Measurements from ENCODE around the gene GAA. TPM values are rescaled to one million over a fixed set of nuclear protein-coding genes. Genes with fewer than 3 reads are reported as not detected.

GAA gene
- 30.4 TPM for total RNA-seq
- polyA plus RNA-seq: 56.4 TPM
- long read RNA-seq, donor 1: 0 reads
- long read RNA-seq, donor 2: 0 reads
- long read RNA-seq, donor 3, partial matches to known transcripts: 10 of 14 reads
- long read RNA-seq, donor 3, other reads (novel, unspliced or antisense): 0 of 14 reads
- long read RNA-seq, donor 4, partial matches to known transcripts: 5 of 9 reads
- long read RNA-seq, donor 4, other reads (novel, unspliced or antisense): 0 of 9 reads
- long read RNA-seq, donor 5, partial matches to known transcripts: 16 of 22 reads
- long read RNA-seq, donor 5, other reads (novel, unspliced or antisense): 0 of 22 reads
- long read RNA-seq, donor 6, partial matches to known transcripts: 11 of 17 reads
- long read RNA-seq, donor 6, other reads (novel, unspliced or antisense): 0 of 17 reads
- long read RNA-seq, donor 7, partial matches to known transcripts: 0 of 1 reads
- long read RNA-seq, donor 7, other reads (novel, unspliced or antisense): 0 of 1 reads
- long read RNA-seq, donor 8, partial matches to known transcripts: 7 of 9 reads
- long read RNA-seq, donor 8, other reads (novel, unspliced or antisense): 0 of 9 reads
- long read RNA-seq, donor 9, partial matches to known transcripts: 0 of 2 reads
- long read RNA-seq, donor 9, other reads (novel, unspliced or antisense): 0 of 2 reads
- long read RNA-seq, donor 10, partial matches to known transcripts: 11 of 16 reads
- long read RNA-seq, donor 10, other reads (novel, unspliced or antisense): 0 of 16 reads

GRCh38 chr17:80101011-80101945, at the start of gene GAA:
Gene GAA (plus strand): TSS chr17:80101581. CDS start chr17:80104587, 3,006 bp downstream.
- H3K36me3 ChIP-seq (ENCODE audit: control insufficient read depth in 2 of 2, insufficient read depth in 2 of 2, low read length in 1 of 2): no peaks in the 10 kb centered on the region
- DNase-seq (ENCODE audit: low read depth in 6 of 9, low spot score in 9 of 9): peak; percentile 62 to 96 (median 84)
- under 1% methylated on average over 114 of the region's 114 CpGs for WGBS

GRCh38 chr17:80051681-80052080, 49.7 kb upstream of the GAA start:
- no peak for DNase-seq (ENCODE audit: low read depth in 6 of 9, low spot score in 9 of 9)
- Histone ChIP-seq H3K36me3 (ENCODE audit: control insufficient read depth in 2 of 2, insufficient read depth in 2 of 2, low read length in 1 of 2) (no peaks in the 10 kb centered on the region), H3K27ac (ENCODE audit: low read depth in 1 of 2, low read length in 1 of 2) (no peak overlapping the region), H3K4me1 (ENCODE audit: control insufficient read depth in 2 of 2, insufficient read depth in 2 of 2, low read length in 2 of 2) (no peaks in the 10 kb centered on the region), H3K9me3 (ENCODE audit: control insufficient read depth in 2 of 2, insufficient read depth in 1 of 2, low read length in 1 of 2) (no peaks in the 10 kb centered on the region), H3K27me3 (ENCODE audit: control insufficient read depth in 2 of 2, insufficient read depth in 1 of 2, low read length in 1 of 2) (no peaks in the 10 kb centered on the region), H3K4me3 (ENCODE audit: low read length in 2 of 2) (no peak overlapping the region)
- 97% methylated on average over 11 of the region's 11 CpGs for WGBS

More at GRCh38 chr17:80101011-80101945, at the start of gene GAA:
- Histone ChIP-seq H3K27me3 (ENCODE audit: control insufficient read depth in 2 of 2, insufficient read depth in 1 of 2, low read length in 1 of 2) (peaks cover 0 to 6% of the 10 kb centered on the region in 2 donors), H3K4me1 (ENCODE audit: control insufficient read depth in 2 of 2, insufficient read depth in 2 of 2, low read length in 2 of 2) (peaks cover 6 to 48% of the 10 kb centered on the region in 2 donors), H3K4me3 (ENCODE audit: low read length in 2 of 2) (peak within 1 kb of the TSS; percentile 78 to 79), H3K27ac (ENCODE audit: low read depth in 1 of 2, low read length in 1 of 2) (peak within 1 kb of the TSS; percentile 46 to 74), H3K9me3 (ENCODE audit: control insufficient read depth in 2 of 2, insufficient read depth in 1 of 2, low read length in 1 of 2) (peaks cover 0 to 6% of the 10 kb centered on the region in 2 donors)

DNA sequence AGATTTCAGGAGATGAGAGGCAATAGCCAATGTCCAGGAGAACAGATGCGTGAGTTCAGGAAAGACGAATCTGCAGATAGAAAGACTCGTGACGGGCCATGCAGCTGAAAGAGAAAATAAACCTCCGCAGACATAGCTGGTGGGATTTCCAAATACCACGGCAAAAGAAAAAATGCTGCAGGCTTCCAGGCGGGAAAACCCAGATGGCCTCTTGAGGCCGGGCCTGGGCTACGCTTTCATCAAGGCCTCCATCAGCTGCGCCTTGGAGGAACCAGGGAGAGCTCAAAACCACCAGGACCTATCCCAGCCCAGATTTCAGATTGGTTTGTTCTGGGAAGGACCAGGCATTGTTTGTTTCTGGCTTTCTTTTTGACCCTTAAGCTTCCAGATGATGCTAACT, 48.3 kb upstream of the GAA start:
- no peak for DNase-seq (ENCODE audit: low read depth in 6 of 9, low spot score in 9 of 9)
- H3K4me3 ChIP-seq (ENCODE audit: low read length in 2 of 2): no peak overlapping the region
- no peaks in the 10 kb centered on the region for H3K4me1 ChIP-seq (ENCODE audit: control insufficient read depth in 2 of 2, insufficient read depth in 2 of 2, low read length in 2 of 2)
- 92% methylated on average over 10 of the region's 10 CpGs for WGBS
- H3K27ac ChIP-seq (ENCODE audit: low read depth in 1 of 2, low read length in 1 of 2): no peak overlapping the region
- H3K36me3 ChIP-seq (ENCODE audit: control insufficient read depth in 2 of 2, insufficient read depth in 2 of 2, low read length in 1 of 2): no peaks in the 10 kb centered on the region
- H3K27me3 ChIP-seq (ENCODE audit: control insufficient read depth in 2 of 2, insufficient read depth in 1 of 2, low read length in 1 of 2): no peaks in the 10 kb centered on the region
- H3K9me3 ChIP-seq (ENCODE audit: control insufficient read depth in 2 of 2, insufficient read depth in 1 of 2, low read length in 1 of 2): no peaks in the 10 kb centered on the region

GRCh38 chr17:80055597-80055996, 45.8 kb upstream of the GAA start:
- WGBS: 95% methylated on average over 9 of the region's 9 CpGs
- no peak for DNase-seq (ENCODE audit: low read depth in 6 of 9, low spot score in 9 of 9)

DNA sequence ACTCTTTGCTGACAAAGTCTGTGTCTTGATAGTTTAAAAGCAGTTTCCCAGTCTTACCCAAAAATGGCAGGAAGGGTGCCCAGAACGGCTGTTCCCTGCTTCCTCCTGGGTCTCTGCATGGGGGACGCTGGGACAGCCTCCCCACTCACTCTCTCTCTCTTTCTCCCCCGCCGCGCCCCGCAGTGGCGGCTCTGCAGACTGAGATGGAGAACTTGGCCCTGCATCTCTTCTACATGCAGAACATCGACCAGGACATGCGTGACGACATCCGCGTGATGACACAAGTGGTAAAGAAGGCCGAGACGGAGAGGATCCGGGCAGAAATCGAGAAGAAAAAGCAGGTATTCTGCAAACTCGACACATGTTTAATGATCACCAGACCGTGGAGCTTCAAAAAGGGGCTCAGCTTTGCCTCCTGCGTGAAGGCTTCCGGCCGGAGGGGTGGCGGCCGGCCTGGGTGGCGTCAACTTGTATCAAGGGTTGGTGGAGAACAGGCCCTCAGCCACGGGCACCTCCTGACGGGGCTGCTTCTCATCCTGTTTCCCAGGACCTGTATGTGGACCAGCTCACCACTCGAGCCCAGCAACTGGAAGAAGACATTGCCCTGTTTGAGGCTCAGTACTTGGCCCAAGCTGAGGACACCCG, 42.9 kb upstream of the GAA start:
- no peaks in the 10 kb centered on the region for H3K4me1 ChIP-seq (ENCODE audit: control insufficient read depth in 2 of 2, insufficient read depth in 2 of 2, low read length in 2 of 2)
- 96% methylated on average over 28 of the region's 28 CpGs for WGBS
- DNase-seq (ENCODE audit: low read depth in 6 of 9, low spot score in 9 of 9): no peak
- no peak overlapping the region for H3K27ac ChIP-seq (ENCODE audit: low read depth in 1 of 2, low read length in 1 of 2)
- no peak overlapping the region for H3K4me3 ChIP-seq (ENCODE audit: low read length in 2 of 2)
- no peaks in the 10 kb centered on the region for H3K9me3 ChIP-seq (ENCODE audit: control insufficient read depth in 2 of 2, insufficient read depth in 1 of 2, low read length in 1 of 2)
- no peaks in the 10 kb centered on the region for H3K36me3 ChIP-seq (ENCODE audit: control insufficient read depth in 2 of 2, insufficient read depth in 2 of 2, low read length in 1 of 2)
- H3K27me3 ChIP-seq (ENCODE audit: control insufficient read depth in 2 of 2, insufficient read depth in 1 of 2, low read length in 1 of 2): no peaks in the 10 kb centered on the region

More at GRCh38 chr17:80055597-80055996, 45.8 kb upstream of the GAA start:
- Histone ChIP-seq H3K36me3 (ENCODE audit: control insufficient read depth in 2 of 2, insufficient read depth in 2 of 2, low read length in 1 of 2) (no peaks in the 10 kb centered on the region), H3K4me1 (ENCODE audit: control insufficient read depth in 2 of 2, insufficient read depth in 2 of 2, low read length in 2 of 2) (no peaks in the 10 kb centered on the region), H3K4me3 (ENCODE audit: low read length in 2 of 2) (no peak overlapping the region), H3K9me3 (ENCODE audit: control insufficient read depth in 2 of 2, insufficient read depth in 1 of 2, low read length in 1 of 2) (no peaks in the 10 kb centered on the region), H3K27me3 (ENCODE audit: control insufficient read depth in 2 of 2, insufficient read depth in 1 of 2, low read length in 1 of 2) (no peaks in the 10 kb centered on the region), H3K27ac (ENCODE audit: low read depth in 1 of 2, low read length in 1 of 2) (no peak overlapping the region)

- Histone ChIP-seq H3K36me3 (ENCODE audit: control insufficient read depth in 2 of 2, insufficient read depth in 2 of 2, low read length in 1 of 2) (no peaks in the 10 kb centered on the region), H3K4me3 (ENCODE audit: low read length in 2 of 2) (no peak overlapping the region), H3K27me3 (ENCODE audit: control insufficient read depth in 2 of 2, insufficient read depth in 1 of 2, low read length in 1 of 2) (peaks cover 0 to 2% of the 10 kb centered on the region in 2 donors), H3K27ac (ENCODE audit: low read depth in 1 of 2, low read length in 1 of 2) (no peak overlapping the region), H3K4me1 (ENCODE audit: control insufficient read depth in 2 of 2, insufficient read depth in 2 of 2, low read length in 2 of 2) (no peaks in the 10 kb centered on the region), H3K9me3 (ENCODE audit: control insufficient read depth in 2 of 2, insufficient read depth in 1 of 2, low read length in 1 of 2) (no peaks in the 10 kb centered on the region)
- 92% methylated on average over 4 of the region's 4 CpGs for WGBS
- no peak for DNase-seq (ENCODE audit: low read depth in 6 of 9, low spot score in 9 of 9)
Measured at GRCh38 chr17:80060644-80061043, 40.7 kb upstream of the GAA start.

- no peaks in the 10 kb centered on the region for H3K4me1 ChIP-seq (ENCODE audit: control insufficient read depth in 2 of 2, insufficient read depth in 2 of 2, low read length in 2 of 2)
- no peak overlapping the region for H3K27ac ChIP-seq (ENCODE audit: low read depth in 1 of 2, low read length in 1 of 2)
- 92% methylated on average over 12 of the region's 12 CpGs for WGBS
- H3K36me3 ChIP-seq (ENCODE audit: control insufficient read depth in 2 of 2, insufficient read depth in 2 of 2, low read length in 1 of 2): no peaks in the 10 kb centered on the region
- H3K9me3 ChIP-seq (ENCODE audit: control insufficient read depth in 2 of 2, insufficient read depth in 1 of 2, low read length in 1 of 2): no peaks in the 10 kb centered on the region
- no peak for DNase-seq (ENCODE audit: low read depth in 6 of 9, low spot score in 9 of 9)
- H3K4me3 ChIP-seq (ENCODE audit: low read length in 2 of 2): no peak overlapping the region
- peaks cover 0 to 2% of the 10 kb centered on the region in 2 donors for H3K27me3 ChIP-seq (ENCODE audit: control insufficient read depth in 2 of 2, insufficient read depth in 1 of 2, low read length in 1 of 2)
Measured at GRCh38 chr17:80061421-80061820, 40.0 kb upstream of the GAA start.

DNA sequence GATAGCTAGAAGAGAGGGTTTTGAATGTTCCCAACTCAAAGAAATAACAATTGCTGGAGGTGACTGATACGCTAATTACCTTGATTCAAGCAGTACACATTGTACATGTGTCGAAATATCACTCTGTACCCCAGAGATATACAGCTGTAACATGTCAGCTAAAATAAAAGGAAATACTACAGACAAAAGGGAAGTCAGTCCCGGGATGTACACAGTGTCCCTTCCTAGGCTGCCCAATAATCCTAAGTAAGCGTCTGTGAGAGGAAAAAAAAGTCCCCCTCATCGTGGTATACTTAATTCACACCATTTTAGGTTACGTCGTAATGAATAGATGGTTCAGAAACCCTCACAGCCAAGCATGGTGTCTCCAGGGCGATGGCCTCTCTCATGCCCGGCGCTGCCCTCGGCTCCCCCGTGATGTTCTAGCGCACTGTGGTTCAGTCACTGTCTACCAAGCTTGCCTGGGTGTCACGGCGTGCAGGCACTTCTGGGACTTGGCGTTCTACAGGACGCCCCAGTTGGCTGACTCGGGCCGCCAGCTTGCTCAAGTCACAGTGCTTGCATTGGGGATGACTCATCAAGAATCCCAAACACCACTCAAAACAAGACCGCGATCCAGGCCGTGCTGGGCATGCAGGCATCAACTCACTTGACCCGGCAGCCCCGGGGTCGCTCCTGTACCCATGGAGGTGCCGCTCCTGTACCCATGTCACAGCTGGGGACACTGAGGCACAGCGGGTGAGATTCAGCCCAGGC, 37.4 kb upstream of the GAA start:
- 86% methylated on average over 27 of the region's 27 CpGs for WGBS
- no peak overlapping the region for H3K4me3 ChIP-seq (ENCODE audit: low read length in 2 of 2)
- peaks cover 0 to 1% of the 10 kb centered on the region in 2 donors for H3K4me1 ChIP-seq (ENCODE audit: control insufficient read depth in 2 of 2, insufficient read depth in 2 of 2, low read length in 2 of 2)
- peaks cover 0 to 2% of the 10 kb centered on the region in 2 donors for H3K27me3 ChIP-seq (ENCODE audit: control insufficient read depth in 2 of 2, insufficient read depth in 1 of 2, low read length in 1 of 2)
- DNase-seq (ENCODE audit: low read depth in 6 of 9, low spot score in 9 of 9): no peak
- H3K9me3 ChIP-seq (ENCODE audit: control insufficient read depth in 2 of 2, insufficient read depth in 1 of 2, low read length in 1 of 2): no peaks in the 10 kb centered on the region
- no peak overlapping the region for H3K27ac ChIP-seq (ENCODE audit: low read depth in 1 of 2, low read length in 1 of 2)
- H3K36me3 ChIP-seq (ENCODE audit: control insufficient read depth in 2 of 2, insufficient read depth in 2 of 2, low read length in 1 of 2): no peaks in the 10 kb centered on the region

Measured in thymus (tissue), 14 donors.